TTC549 (cell line): ENCODE data around the gene TRIM59.
A peak's percentile ranks its signal among the peaks of the same experiment; 100 is the strongest.

Experiments used
- FAIRE-seq: peaks from 2 replicates; lab custom pipeline; 2012; peaks lifted over from hg19 to GRCh38; lab: Jason Lieb, UNC

The TRIM59 gene

DNA sequence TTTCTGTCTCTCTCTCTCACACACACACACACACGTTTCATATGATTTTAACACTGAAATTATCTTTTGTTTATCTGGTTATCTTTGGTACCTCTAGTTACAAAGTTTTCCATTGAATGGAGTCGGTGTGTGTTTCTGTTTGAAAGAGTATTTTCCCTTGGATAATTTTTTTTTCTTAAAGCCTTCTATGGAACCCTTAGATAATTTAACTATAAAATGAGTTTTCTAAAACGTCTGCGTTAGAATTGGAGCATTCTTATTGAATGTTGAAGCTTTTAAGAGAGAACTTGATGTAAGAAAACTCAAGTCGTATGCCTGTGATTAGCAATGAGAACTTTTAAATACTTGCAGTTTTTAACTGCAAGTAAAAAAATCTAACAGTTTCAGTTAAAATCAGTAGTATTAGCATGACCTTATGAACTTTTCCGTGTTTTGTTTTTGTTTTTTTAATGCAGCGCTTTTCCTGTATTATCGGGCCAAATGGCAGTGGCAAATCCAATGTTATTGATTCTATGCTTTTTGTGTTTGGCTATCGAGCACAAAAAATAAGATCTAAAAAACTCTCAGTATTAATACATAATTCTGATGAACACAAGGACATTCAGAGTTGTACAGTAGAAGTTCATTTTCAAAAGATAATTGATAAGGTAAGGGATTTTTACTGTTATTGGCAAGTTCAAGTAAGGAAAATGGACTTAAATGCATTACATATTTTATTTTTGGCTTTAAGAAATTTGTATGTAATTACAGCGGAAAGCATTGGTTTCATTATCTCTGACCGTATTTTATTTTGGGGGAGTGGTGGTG, 47.2 kb downstream of the TRIM59 start:
- FAIRE-seq, result no peak

DNA sequence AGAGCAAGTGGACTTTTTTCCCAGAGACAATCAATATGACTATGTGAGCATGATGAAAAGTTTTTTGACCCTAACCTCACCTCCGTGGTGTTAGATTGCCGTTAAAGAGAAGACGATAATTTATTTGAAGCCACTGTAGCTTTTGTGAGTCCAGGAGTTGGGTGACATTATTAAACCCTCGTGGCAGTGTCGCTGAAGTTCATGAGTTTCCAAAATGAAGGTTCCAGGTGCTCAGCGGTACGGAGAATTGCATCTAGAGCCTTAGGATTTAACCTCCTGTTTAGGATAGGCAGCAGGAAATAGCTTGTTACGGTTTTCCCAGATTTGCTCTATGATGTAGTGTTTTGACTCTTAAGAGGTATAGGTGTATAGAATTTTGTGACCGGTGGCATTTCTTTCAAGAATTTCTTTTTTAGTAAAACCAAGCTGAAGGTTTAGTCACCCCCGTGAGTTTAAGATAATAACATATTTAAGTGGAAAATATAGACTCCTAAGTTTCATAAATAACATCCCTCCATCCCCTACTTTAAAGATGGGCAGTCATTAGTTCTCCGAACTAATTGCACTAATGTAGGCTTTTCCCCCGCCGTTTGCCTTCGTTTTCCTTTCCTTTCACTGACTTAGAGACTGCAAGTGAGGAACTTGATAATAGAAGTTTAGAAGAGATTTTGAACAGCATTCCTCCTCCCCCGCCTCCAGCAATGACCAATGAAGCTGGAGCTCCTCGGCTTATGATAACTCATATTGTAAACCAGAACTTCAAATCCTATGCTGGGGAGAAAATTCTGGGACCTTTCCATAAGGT, 48.1 kb downstream of the TRIM59 start:
- no peak for FAIRE-seq

DNA sequence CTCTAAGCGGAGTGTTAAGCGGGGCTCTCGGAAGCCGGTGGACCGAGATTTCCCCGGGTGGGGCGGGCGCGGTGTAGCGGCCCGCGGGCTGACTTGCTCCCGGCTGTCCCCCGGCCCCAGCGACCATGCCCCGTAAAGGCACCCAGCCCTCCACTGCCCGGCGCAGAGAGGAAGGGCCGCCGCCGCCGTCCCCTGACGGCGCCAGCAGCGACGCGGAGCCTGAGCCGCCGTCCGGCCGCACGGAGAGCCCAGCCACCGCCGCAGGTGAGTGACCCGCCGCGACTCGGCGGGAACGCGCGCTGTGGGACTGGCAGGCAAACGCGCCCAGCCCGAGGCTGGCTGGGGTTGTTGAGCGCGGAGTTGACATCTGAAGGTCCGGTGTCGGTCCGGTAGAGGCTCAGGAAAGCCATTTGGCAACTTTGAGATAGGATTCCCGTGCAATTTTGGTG, 48.9 kb downstream of the TRIM59 start:
- FAIRE-seq, result no peak

DNA sequence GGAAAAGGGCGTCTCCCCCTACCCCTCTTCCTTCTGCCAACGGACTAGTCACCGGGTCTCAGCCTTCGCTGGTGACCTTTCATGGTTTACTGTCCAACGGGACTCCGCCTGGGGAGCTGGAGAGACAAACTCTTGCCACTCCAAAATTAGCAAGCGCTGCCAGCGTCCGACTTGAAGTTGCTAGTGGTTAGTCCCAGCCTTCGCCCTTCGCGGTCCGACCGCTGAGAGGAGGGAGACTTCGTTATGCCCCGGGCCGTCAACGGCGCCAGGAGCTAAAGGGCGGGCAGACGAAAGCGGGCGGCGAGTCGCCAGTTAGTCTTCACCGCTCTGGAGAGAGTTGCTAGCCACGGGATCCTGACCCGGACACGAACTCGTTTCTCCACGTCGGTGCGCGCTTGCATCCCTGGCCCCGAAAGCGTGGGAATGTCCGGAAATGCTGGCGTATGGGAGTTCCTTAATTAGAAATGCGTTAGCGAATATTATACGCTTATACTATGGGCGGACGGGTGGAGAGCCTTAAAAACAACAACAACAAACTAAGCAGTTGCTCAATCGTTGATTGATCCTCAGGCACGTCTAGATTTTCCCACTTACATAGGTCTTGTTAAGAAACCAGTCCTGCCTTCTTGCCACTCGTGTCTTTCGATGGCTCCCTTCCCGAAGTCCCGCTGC, 49.4 kb downstream of the TRIM59 start:
- no peak for FAIRE-seq

DNA sequence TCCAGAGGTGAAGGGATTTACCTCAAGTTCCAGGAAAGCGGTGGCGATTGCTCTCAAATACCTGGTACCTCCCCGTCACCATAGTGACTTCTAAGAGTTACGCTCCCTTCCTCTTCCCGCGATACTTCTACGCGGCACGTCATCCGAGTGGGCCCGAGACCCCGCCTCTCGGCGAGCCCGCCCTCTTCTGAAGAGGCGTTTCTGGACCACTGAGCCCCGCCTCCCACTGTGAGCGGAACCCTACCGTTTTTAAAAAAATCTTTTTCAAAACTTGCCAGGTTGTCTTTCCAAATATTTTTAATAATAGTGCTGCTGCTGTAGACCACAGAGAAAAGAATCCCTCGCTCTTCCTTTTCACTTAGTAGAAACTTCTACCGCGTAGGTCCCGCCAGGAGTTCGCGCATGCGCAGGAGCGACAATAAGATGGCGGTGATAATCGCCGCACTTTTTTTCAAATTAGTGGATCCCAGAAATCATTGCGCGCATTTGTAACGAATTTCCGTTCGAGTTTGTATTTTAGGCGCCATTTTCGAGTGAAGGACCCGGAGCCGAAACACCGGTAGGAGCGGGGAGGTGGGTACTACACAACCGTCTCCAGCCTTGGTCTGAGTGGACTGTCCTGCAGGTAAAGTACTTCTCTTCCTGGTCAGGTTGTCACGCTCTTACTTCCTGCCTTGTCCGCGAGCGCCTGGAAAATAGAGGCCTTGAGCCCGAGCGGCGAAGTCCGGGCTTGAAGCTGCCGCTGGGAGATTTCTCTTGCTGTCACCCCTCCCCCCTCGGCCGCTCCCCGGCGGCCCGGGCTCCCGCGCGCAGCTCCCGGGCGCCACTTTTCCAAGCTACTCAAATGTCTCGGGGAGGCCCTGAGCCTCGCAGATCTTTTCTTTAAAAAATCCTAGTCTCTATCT, 50.2 kb downstream of the TRIM59 start, which contains the start of the genes IFT80 and SMC4:
IFT80 (minus strand) TSS at position 101 of the 905 bp plus-strand sequence. CDS start 14,625 bp downstream, outside the sequence.
SMC4 (plus strand) TSS at position 526 of the 905 bp plus-strand sequence. CDS start 1,177 bp downstream, outside the sequence.
- peak; percentile 42 for FAIRE-seq

DNA sequence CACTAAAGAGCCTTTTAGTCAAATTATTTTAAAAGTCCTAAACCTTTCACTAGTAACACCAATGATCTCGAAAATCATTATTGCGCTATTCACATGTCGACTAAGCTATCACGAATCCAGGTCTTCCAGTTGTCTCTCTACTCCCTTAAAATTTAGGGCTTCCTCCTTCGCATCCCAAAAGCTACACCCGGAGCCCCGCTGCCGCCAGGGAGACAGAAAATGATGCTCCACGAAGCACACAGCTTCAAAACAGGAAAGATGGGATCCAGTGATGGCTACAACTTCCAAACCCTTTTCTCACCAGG, 50.8 kb downstream of the TRIM59 start:
- FAIRE-seq, result no peak

DNA sequence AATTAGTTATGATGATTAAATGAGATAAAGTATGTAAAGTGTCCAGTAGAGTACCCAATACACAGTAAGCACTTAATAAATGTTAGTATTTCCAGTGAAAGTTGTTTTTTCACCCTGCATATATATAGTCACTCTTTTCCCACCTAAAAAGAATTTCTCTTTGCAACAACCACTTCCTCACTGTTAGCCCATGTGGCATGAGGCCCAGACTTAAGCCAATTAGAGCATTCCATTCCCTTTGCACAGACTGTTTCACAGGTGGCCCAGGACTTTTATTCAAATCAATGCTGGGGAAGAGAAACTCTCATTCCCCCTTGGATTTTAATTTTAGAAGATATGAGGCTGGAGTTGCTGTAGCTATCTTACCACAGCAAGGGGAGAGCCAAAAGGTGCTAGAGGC, 54.3 kb downstream of the TRIM59 start:
- FAIRE-seq, result no peak

DNA sequence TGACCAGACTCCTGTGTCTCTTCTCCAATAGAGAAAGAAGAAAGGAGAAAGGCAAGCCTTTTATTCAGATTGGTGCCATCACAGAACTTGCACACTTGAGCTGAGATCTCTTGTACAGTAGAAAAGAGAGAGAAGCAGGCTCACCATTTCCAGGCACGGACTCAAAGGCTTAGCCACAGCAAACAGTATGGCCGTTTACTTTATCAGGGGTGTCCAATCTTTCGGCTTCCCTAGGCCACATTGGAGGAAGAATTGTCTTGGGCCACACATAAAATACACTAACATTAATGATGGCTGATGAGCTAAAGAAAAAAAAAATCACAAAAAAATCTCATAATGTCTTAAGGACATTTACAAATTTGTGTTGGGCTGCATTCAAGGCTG, 55.6 kb downstream of the TRIM59 start:
- FAIRE-seq, result no peak

DNA sequence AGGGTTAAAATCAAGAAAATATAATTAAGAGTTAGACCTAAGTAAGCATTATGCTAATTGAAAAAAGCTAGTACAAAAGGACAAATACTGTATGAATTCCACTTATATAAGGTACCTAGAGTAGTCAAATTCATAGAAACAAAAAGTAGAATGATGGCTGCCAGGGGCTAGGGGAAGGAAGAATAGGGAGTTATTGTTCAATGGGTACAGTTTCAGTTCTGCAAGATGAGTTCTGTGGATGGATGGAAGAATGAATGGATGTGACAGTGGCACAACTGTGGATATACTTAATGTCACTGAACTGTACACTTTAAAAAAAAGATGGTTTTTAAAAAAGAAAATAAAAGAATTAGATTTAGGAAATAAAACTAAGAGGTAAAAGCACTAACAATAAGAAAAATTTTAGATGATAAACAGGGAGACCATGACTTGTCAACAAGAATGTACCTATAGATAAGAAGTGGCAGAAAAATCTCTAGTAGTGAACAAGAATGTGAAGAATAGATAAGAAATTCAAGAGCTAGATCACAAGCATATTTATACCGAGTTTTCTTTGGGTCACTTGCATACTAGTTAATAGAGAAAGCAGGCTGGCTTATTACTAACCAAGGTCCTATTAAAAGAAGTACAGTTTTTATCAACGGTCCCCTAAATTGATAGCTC, 56.1 kb downstream of the TRIM59 start:
- FAIRE-seq, result peak; percentile 20

DNA sequence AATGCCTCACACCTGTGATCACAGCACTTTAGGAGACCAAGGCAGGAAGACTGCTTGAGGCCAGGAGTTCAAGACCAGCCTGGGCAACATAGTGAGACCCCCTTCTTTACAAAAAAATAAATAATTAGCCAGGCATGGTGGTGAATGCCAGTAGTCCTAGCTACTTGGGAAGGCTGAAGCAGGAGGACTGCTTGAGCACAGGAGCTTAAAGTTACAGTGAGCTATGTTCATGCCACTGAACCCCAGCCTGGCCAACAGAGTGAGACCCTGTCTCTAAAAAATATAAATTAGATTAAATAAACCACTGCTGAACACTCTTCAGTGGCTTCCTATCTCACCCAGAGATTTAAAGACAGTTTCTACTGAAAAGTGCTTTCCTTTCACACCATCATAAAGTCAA, 56.8 kb downstream of the TRIM59 start:
- no peak for FAIRE-seq

DNA sequence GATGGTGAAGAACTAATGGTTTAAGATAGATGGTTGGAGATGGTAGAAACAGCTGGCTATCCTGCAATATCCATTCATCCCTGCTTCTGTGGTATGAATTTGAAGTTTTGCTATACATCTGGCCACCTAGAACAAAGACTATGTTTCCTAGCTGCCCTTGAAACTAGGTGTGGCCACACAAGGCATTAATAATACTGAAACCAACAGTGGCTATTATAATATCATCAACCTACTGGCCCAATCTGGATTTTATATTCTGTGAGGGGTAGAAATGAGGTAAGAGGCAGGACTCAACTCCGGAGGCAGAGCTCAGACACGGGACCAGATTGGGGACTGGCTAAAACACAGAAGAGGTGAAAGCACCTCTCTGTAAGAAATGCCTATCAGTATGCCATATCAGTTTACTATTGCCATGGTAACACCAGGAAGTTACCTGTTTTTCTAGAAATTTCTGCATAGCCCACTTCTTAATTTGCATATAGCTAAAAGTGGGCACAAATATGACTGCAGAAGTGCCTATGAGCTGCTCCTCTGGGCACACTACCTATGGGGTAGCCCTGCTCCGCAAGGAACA, 58.9 kb downstream of the TRIM59 start:
- FAIRE-seq, result no peak
